ENCODE data around the gene PHGDH. TPM values are rescaled to one million over a fixed set of nuclear protein-coding genes. Genes with fewer than 3 reads are reported as not detected.
"Not testable (repeated sequence)": the region's sequence is repeated elsewhere in the genome, so short reads cannot be mapped to it uniquely, and the experiment has no call there.

PHGDH gene
- total RNA-seq, 2 donors from 2014 or later, result 14.5 to 33.9 TPM

GRCh38 chr1:119779869-119780356 is 68.2 kb downstream of the PHGDH start:
- ATAC-seq (peak; percentile 71 to 82), DNase-seq (no peak)
- intact Hi-C loops (cut with DNase I), result no loop called here

- no peak for ATAC-seq
- intact Hi-C loops (cut with DNase I), result no loop called here
- no peak for DNase-seq
Measured at GRCh38 chr1:119781434-119782210, 69.9 kb downstream of the PHGDH start.

- no peak for ATAC-seq
- no peak for DNase-seq
- intact Hi-C loops (cut with DNase I), result no loop called here
Measured at GRCh38 chr1:119782631-119783325, 71.0 kb downstream of the PHGDH start.

DNA sequence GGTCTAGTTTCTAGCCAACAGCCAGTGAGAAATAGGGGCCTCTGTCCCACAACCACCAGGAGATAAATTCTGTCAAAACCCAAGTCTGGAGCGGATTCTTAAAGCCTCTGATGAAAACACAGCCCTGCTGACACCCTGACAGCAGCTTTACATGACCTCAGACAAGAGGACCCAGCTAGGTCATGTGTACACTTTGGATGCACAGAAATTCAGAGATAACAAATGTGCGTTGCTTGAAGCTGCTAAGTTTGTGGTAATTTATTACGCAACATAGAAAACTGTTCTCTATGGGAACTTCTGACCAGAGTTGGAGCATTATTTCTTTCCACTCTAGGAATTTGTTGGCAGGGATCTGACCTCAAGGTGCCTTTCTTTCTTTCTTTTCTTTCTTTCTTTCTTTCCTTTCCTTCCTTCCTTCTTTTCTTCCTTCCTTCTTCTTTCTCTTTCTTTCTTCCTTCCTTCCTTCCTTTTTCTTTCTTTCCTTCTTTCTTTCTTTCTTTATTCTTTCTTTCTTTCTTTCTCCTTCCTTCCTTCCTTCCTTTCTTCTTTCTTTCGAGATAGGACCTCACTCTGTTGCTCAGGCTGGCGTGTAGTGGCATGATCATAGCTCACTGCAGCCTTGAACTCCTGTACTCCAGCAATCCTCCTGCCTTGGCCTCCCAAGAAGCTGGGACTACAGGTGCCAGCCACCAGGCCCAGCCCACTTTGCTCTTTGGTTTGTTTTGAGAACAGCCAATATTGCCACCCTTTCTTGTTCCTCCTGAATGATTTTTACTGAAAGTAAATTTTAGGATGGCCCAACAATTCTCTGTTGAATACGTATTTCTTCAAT is 71.8 kb downstream of the PHGDH start:
- intact Hi-C loops (cut with DNase I), result no loop called here
- no peak for DNase-seq
- ATAC-seq, result peak; percentile 39 to 41

DNA sequence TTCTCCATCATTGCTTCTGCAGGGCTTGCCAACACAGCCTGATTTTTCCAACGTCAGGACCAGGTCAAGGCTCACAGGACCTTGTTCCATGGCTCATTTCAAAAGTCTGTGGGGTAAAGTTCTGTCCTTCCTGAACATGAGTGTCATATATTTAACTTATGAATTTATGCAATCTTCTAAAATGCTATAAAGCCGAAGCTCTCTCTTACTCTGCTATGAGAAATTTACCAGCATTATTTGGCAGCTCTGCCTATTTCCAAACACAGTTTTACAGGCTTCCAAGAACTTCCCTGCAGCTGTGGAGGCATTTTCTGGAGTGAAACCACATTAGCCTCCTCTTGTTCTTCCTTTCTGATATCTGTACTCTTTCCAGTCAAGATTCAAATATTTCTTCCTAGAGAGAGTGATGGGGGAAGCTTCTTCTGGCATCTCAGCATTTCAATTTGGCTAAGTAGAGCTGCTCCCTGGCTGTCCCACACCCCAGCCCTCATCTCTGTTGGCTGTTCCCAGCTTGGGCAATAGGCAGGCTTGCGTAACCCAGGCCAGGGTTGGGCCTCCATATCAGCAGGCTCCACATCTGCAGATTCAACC is 72.6 kb downstream of the PHGDH start:
- peak; percentile 83 to 88 for ATAC-seq
- DNase-seq, result peak; percentile 71
- intact Hi-C loops (cut with DNase I), result no loop called here

GRCh38 chr1:119786046-119786445 is 74.3 kb downstream of the PHGDH start:
- intact Hi-C loops (cut with DNase I); DNase-seq; ATAC-seq: not testable (repeated sequence)

DNA sequence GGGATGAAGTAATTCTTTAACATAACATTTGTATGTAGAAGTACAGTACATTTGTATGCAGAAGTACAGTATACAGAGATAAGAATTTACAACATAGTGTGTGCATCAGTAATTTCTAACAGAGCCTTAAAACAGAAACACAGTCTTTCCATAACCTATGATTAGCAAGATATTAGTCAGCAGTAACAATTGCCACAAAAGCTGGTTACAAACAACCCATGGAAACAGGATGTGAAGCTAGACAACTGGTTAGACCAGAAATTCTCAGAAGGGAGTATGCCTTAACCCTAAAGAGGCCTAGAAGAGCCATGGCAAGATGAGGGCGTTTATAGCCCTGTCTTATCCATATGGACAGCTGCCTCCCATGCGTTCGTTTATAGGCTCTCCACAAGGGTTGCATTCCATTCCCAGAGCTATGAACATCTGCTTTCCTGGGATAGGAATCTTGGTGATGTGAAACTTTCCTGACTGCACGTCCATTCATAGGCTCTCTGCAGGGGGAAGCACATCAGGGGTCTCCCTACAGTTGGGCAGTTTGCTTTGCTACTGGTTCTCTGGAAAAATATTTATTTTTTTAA is 74.8 kb downstream of the PHGDH start:
- ATAC-seq; DNase-seq; intact Hi-C loops (cut with DNase I): not testable (repeated sequence)

DNA sequence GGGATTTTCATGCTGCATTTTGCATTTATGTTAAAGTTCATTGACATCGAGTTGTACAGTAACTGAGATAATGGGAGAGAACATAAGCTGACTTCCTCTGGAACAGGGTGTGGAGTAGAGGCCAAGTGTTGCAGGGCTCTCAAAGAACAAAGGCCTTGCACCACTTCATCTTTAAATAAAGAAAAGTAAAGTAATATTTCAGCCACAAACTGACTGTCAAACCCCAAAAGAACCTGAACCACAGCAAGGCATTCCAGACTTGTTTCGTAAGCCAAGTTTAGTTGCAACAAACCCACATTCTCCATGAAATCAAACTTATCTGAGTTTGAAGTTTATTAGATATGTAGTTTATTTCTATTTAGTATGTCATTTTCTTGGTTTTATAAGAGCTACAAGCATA is 76.0 kb downstream of the PHGDH start:
- ATAC-seq, result no peak
- no peak for DNase-seq
- intact Hi-C loops (cut with DNase I), result no loop called here

DNA sequence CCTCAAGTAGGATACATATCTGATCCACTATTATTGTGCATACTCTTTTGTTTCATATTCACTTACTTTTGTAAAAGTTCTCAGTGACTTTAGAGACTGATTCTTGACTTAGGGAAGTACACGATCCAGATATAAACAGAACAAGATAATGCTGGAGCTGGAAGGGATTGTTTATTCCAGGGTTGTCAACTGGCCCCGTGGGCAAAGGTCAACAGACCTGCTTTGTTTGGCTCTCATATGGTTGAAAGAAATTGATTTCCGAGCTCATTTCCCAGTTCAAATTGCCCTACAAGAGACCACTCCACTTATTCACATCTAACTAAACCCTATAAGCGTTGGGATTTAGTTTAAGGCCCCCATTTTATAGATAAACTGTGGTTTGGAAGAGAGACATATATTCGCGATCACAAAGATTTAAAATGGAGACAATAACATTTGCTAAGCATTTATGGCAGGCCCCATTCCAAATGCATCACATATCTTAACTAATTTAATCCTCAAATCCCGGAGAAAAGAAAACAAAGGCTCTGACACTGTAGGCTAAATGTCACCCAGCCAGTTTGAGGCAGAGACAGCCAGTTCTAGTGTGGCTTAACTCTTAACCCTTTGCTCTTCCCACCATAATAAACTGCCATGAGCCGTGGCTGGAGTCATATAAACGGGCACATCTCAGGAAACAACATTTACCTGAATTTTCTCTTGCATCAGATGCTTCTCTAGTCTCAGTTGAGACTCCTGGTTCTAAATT is 78.9 kb downstream of the PHGDH start:
- no peak for DNase-seq
- ATAC-seq, result no peak
- intact Hi-C loops (cut with DNase I), result no loop called here

DNA sequence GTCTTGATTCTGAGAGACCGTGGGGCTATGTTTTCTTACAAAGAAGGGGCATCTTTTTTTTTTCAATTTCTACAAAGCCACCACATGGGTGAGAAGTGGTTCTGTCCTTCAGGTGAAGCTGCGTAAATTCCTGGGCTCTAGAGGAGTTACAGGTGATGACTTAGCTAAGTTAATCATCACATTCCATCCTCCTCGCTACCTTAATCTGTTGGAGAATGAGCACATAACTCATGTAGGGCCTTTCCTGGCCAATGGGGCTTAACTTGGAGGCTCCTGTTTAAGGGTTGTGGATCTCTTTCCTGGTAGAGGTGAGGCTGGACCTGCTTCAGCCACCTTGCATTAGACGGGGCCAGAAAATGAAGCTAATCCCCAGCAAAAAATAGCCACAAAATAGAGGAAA is 79.6 kb downstream of the PHGDH start:
- no peak for ATAC-seq
- no peak for DNase-seq
- intact Hi-C loops (cut with DNase I), result no loop called here

Other genes starting within 250 kb of the PHGDH start
- not detected for gene HSD3B1, start 204.7 kb upstream of the PHGDH start, total RNA-seq
- gene ZNF697, start 63.7 kb upstream of the PHGDH start, total RNA-seq, result 10 to 100 TPM in 1 of 2 donors, 1 to 10 TPM in 1; 9.6 to 11.5 TPM
- 10 to 100 TPM in 1 of 2 donors, 1 to 10 TPM in 1; 7.1 to 20.2 TPM for gene HMGCS2, start 57.0 kb downstream of the PHGDH start, total RNA-seq
- gene REG4, start 99.5 kb downstream of the PHGDH start, total RNA-seq, result not detected
- not detected for gene ADAM30, start 184.6 kb downstream of the PHGDH start, total RNA-seq

Data from left cardiac atrium (tissue), 4 donors.